Hematopoietic multipotent progenitor cell treated with erythropoietin and hydrocortisone succinate and interleukin-3 and kit ligand, for 6 days (in vitro differentiated cells): Measurements from ENCODE around the gene SDCBP2.
A peak's percentile ranks its signal among the peaks of the same experiment; 100 is the strongest.

Source experiments
- DNase-seq: peaks from one replicate; pipeline ENCODE4 v3.0.0-alpha.2; 2015

The SDCBP2 gene

DNA sequence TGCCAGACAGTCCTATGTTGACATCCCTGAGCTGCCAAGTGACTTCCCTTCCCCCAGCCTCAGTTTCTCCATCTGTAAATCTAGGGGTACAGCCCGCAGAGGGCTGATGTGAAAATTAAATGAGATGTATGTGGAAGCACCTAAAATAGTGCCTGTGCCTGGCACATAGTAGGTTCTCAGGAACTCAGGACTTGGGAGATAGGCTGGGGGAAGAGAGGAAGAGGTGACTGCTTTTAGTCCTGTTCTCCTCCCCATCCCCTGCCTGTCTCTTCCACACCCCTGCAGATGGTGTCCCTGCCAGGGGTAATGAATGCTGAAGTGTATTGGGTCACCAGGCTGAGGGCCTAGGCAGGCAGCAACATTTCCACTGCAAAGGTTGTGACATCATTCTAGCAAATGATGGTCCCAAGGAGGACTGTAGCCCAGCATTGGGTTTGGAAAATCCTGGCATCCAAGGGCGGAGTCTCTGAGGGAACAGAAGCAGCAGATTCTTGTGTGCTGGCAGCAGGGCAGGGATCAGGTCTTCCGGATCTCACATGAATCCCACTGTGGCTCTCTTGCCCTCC, 61.0 kb downstream of the SDCBP2 start:
- no peak for DNase-seq

DNA sequence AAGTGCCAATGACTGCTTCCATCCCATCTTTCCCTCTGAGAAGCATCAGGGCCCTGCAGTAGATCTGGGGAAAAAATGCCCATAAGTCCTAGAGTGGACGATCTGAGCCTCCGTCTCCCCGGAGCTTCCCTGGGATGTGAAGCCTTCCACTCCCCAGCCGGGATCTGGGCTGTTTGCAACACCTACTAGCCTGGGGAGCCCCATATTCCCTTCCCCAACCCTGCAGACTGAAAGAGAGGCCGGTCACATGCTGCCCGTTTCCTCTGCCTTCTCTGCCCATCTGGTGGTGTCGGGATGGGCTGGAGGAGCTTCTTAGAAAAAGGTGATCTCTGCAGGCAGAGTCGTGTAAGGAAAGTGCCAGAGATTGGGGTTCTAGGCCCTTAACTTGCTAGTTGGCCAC, 61.8 kb downstream of the SDCBP2 start:
- no peak for DNase-seq

DNA sequence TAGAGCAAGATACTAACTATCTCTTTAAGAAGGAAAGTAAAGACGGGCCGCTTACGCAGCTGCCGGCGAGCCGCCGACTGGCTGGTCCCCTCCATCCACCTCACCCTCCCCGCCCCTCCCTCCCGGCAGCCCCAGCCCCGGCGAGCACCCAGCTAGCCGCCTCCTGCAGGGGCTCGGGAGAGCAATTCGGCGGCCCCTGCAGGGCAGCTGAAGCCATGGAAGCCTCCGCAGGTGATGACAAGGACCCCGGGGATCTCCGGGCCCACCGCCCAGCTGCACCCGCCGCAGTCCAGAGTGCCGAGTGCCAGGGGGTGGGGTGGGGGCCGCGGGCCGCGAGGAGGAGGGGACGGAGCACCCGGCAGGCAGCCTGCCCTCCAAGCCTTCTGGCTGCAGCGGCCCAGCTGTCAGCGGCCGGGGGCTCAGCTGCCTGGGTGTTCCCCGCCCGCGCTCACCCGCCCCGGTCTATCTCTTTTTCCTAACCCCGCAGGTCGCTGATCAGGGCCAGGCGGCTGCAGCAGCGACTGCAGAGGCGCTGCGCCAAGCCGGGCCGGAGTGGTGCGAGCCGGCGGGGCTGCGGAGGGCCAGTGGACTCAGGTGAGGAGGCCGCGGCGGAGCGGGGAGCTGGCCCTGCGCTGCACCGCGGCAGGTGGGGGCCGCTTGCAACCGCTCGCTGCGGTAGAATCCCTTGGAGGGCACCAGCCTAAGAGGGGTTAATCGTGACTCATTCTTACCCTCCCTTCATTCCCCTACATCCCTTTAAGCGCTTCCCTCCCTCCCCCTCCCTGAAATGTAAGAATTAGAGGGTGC, 62.6 kb downstream of the SDCBP2 start, which contains the start of gene SNPH:
Gene SNPH (plus strand): TSS at position 128 of the 807 bp plus-strand sequence. CDS start 29,946 bp downstream, outside the sequence.
- peak; percentile 77 for DNase-seq

DNA sequence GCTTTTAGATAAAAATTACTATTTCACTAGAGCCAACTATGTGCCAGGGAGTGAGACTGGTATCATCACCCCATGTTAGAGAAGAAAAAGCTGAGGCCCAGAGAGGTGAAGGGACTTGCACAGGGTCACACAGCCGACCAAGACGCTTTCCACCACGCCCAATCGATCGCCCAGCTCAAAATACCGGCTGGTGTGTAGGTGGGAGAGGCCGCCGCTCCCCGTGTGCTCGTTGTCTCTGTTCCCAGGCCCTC, 63.1 kb downstream of the SDCBP2 start:
- DNase-seq = no peak

DNA sequence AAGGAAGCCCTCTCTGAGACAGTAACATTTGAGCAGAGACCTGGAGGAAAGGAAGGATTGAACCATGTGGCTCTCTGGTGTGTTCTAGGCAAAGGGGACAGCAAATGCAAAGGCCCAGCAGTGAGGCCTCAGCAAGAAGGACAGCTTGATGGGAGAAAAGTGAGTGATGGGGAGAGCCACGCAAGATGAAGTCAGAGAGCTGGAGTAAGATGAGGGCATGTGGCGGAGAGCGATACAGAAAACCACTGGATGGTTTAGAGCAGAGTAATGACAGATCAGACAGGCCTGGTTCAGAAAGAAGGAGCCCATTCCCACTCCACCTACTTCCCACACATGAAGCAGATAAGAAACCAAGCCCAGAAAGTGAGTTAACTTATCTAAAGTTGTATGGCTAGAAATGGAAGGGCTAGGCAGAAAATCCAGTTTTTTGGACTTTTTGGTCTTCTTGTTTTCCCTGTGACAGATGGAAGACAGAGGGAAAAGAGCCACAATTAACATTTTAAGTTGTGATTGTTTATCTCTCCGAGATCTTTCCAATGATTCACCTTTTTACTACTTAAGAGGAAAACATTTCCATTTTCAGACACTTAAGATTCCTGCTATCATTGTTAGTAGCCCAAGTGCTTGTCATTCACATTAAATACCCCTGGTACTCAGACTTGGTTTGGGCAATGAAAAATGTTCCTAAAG, 63.6 kb downstream of the SDCBP2 start:
- DNase-seq = peak; percentile 9

DNA sequence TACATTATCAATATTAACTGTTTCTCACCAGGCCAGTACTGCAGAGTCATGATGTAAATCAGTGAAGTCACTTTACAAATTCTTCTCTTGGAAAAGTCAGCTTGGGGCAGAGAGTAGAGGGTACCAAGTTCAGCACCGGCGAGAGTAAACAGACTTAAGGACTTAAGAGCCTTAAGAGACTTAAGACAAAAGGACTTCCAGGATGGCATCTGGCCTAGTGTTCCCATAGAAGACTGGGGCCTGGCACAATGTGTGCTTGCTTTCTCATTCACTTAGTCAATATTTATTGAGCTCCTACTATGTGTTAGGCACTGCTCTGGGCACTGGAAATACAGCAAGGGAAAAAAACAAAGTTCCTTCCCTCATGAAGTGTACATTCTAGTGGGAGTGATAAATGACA, 64.2 kb downstream of the SDCBP2 start:
- DNase-seq = peak; percentile 9

DNA sequence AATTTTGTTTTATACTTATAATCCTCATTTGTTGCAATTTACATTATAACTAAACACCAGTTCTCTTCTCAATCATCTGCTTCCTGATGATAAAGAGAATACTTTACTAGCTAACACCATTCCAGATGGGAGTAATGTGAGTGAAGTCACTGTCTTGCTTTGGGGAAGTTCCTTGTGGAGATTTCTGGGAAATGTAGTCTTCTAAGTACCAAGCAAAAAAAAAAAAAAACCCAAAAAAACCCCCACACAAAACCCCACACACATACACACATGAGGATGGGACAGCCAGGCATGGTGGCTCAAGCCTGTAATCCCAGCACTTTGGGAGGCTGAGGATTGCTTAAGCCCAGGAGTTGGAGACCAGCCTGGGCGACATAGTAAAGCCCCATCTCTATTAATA, 65.1 kb downstream of the SDCBP2 start:
- DNase-seq = peak; percentile 10
